Smooth muscle cell (in vitro differentiated cells): Measurements from ENCODE around the gene ACTR5. TPM values are rescaled to one million over a fixed set of nuclear protein-coding genes. Genes with fewer than 3 reads are reported as not detected.

Experiments
- DNase-seq: peaks from one replicate; lab custom pipeline; 2025; ENCODE audit not compliant: unreplicated experiment; lab: John Stamatoyannopoulos, UW
- H2AFZ ChIP-seq: fragments of 200-600 bp; sonication (generic); 2 replicates; pipeline ENCODE4 v1.6.0; 2016; ENCODE audit warnings: antibody characterized with exemption, low read depth, mild to moderate bottlenecking
- H3F3A ChIP-seq: fragments of 200-600 bp; sonication (generic); 2 replicates; pipeline ENCODE4 v1.6.0; 2017; ENCODE audit warnings: antibody characterized with exemption, low read depth
- H3K27ac ChIP-seq: fragments of 200-600 bp; sonication (generic); 2 replicates; pipeline ENCODE4 v1.5.1; 2016; ENCODE audit warnings: low read depth, mild to moderate bottlenecking
- H3K27me3 ChIP-seq: fragments of 200-600 bp; sonication (generic); 2 replicates; pipeline ENCODE4 v1.6.1; 2016; ENCODE audit warnings: low read depth, mild to moderate bottlenecking
- H3K36me3 ChIP-seq: fragments of 200-600 bp; sonication (generic); 2 replicates; pipeline ENCODE4 v1.5.1; 2016; ENCODE audit warnings: low read depth
- H3K4me1 ChIP-seq: fragments of 200-600 bp; sonication (generic); 2 replicates; pipeline ENCODE4 v1.5.1; 2016; ENCODE audit warnings: low read depth
- H3K4me2 ChIP-seq: fragments of 200-600 bp; sonication (generic); 2 replicates; pipeline ENCODE4 v1.6.0; 2016; ENCODE audit warnings: mild to moderate bottlenecking
- H3K4me3 ChIP-seq: fragments of 200-600 bp; sonication (generic); 2 replicates; pipeline ENCODE4 v1.5.1; 2016; ENCODE audit warnings: mild to moderate bottlenecking
- H3K79me2 ChIP-seq: fragments of 200-600 bp; sonication (generic); 2 replicates; pipeline ENCODE4 v1.6.0; 2016; ENCODE audit warnings: low read depth, mild to moderate bottlenecking
- H3K9ac ChIP-seq: fragments of 200-600 bp; sonication (generic); 2 replicates; pipeline ENCODE4 v1.6.0; 2016; ENCODE audit warnings: low read depth
- H3K9me3 ChIP-seq: fragments of 200-600 bp; sonication (generic); replicated peaks from 2 replicates; pipeline ENCODE4 v1.5.1; 2016; ENCODE audit warnings: low read depth
- H4K20me1 ChIP-seq: fragments of 200-600 bp; sonication (generic); 2 replicates; pipeline ENCODE4 v1.6.0; 2016; ENCODE audit warnings: low read depth
- CTCF ChIP-seq: fragments of 200-600 bp; sonication (generic); IDR thresholded peaks from 2 replicates; pipeline ENCODE4 v1.5.1; 2017; ENCODE audit warnings: borderline replicate concordance, mild to moderate bottlenecking, antibody characterized with exemption; ENCODE audit not compliant: insufficient read depth, poor library complexity, severe bottlenecking
- WGBS: methylation state at CpG from one replicate; pipeline ENCODE4 v1.1.7; 2016; ENCODE audit warnings: low lambda C conversion rate; 5-methylcytosine and 5-hydroxymethylcytosine counted together
- polyA plus RNA-seq: library from polyadenylated mRNA; unstranded; fragments of >200 nt; fragmentation: Nextera tagmentation; extraction: Ambion mirVana; gene quantifications from 2 replicates; pipeline ENCODE4 v1.2.1, GENCODE V29; 2016
- total RNA-seq: library from RNA; depleted of rRNA; stranded (reverse); fragments of >200 nt; gene quantifications from 2 replicates; pipeline ENCODE4 v1.2.3, GENCODE V29; 2014

Gene ACTR5
- total and polyA plus RNA-seq, 2 experiments from 2014 or later = 6.9 to 9.8 TPM

GRCh38 chr20:38789503-38790199 lies 41.4 kb downstream of the ACTR5 start:
- Histone ChIP-seq H2AFZ (no peak overlapping the region), H4K20me1 (no peaks in the 10 kb centered on the region), H3K9me3 (no peaks in the 10 kb centered on the region), H3K79me2 (no peaks in the 10 kb centered on the region), H3K4me2 (no peak overlapping the region), H3K4me3 (no peak overlapping the region), H3K27me3 (no peaks in the 10 kb centered on the region), H3K27ac (no peak overlapping the region), H3K4me1 (no peaks in the 10 kb centered on the region), H3F3A (no peaks in the 10 kb centered on the region), H3K36me3 (no peaks in the 10 kb centered on the region), H3K9ac (no peak overlapping the region)
- no peak for TF ChIP-seq CTCF
- no peak for DNase-seq
- 78% methylated on average over 7 of the region's 7 CpGs for WGBS

GRCh38 chr20:38790200-38791053 lies 42.2 kb downstream of the ACTR5 start:
- no peak for DNase-seq

GRCh38 chr20:38791291-38791690 lies 43.0 kb downstream of the ACTR5 start:
- H3K9ac ChIP-seq = no peak overlapping the region
- no peak for DNase-seq
- WGBS = 70% methylated on average over 3 of the region's 3 CpGs
- no peaks in the 10 kb centered on the region for H3K9me3 ChIP-seq
- H3F3A ChIP-seq = no peaks in the 10 kb centered on the region
- H3K4me3 ChIP-seq = no peak overlapping the region
- H4K20me1 ChIP-seq = no peaks in the 10 kb centered on the region
- no peak overlapping the region for H3K4me2 ChIP-seq
- H3K36me3 ChIP-seq = no peaks in the 10 kb centered on the region
- no peak overlapping the region for H3K27ac ChIP-seq
- no peak for TF ChIP-seq CTCF
- no peaks in the 10 kb centered on the region for H3K79me2 ChIP-seq
- H3K27me3 ChIP-seq = no peaks in the 10 kb centered on the region
- no peak overlapping the region for H2AFZ ChIP-seq
- no peaks in the 10 kb centered on the region for H3K4me1 ChIP-seq

More at GRCh38 chr20:38790200-38791053, 42.2 kb downstream of the ACTR5 start:
- no peak overlapping the region for H2AFZ ChIP-seq
- 38% methylated on average over 16 of the region's 16 CpGs for WGBS
- H3K4me1 ChIP-seq = no peaks in the 10 kb centered on the region
- H3K79me2 ChIP-seq = no peaks in the 10 kb centered on the region
- H3K36me3 ChIP-seq = no peaks in the 10 kb centered on the region
- H4K20me1 ChIP-seq = no peaks in the 10 kb centered on the region
- H3K27ac ChIP-seq = no peak overlapping the region
- no peak overlapping the region for H3K9ac ChIP-seq
- H3K4me2 ChIP-seq = peak overlapping the region; percentile 55
- no peak overlapping the region for H3K4me3 ChIP-seq
- no peaks in the 10 kb centered on the region for H3F3A ChIP-seq
- TF ChIP-seq CTCF = peak; percentile 57
- no peaks in the 10 kb centered on the region for H3K27me3 ChIP-seq
- no peaks in the 10 kb centered on the region for H3K9me3 ChIP-seq
